H9 (cell line): ENCODE results near the gene EXOC2. TPM values are rescaled to one million over a fixed set of nuclear protein-coding genes. Genes with fewer than 3 reads are reported as not detected.

ENCODE experiments used
- DNase-seq: peaks from one replicate; pipeline ENCODE4 v3.0.0-alpha.2; 2017
- H2AFZ ChIP-seq: one replicate; pipeline ENCODE4 v1.6.1; 2013; ENCODE audit warnings: mild to moderate bottlenecking, low read length, control low read depth, moderate library complexity
- H2AK5ac ChIP-seq: 2 replicates; pipeline ENCODE4 v1.6.1; 2013; ENCODE audit warnings: low read length, control low read depth, mixed read lengths; ENCODE audit not compliant: insufficient read length
- H2BK120ac ChIP-seq: one replicate; pipeline ENCODE4 v1.6.1; 2013; ENCODE audit warnings: low read depth, mild to moderate bottlenecking, low read length, control low read depth, inconsistent platforms; ENCODE audit not compliant: poor library complexity, severe bottlenecking
- H2BK12ac ChIP-seq: 2 replicates; pipeline ENCODE4 v1.6.1; 2013; ENCODE audit warnings: low read length, control low read depth, mixed read lengths, low read depth; ENCODE audit not compliant: insufficient read length
- H2BK15ac ChIP-seq: 2 replicates; pipeline ENCODE4 v1.6.1; 2013; ENCODE audit warnings: low read depth, low read length, control low read depth
- H2BK20ac ChIP-seq: one replicate; pipeline ENCODE4 v1.6.1; 2013; ENCODE audit warnings: low read depth, mild to moderate bottlenecking, low read length, control low read depth, inconsistent platforms; ENCODE audit not compliant: poor library complexity, severe bottlenecking
- H2BK5ac ChIP-seq: 2 replicates; pipeline ENCODE4 v1.6.1; 2013; ENCODE audit warnings: low read length, control low read depth, mixed read lengths; ENCODE audit not compliant: insufficient read length
- H3K14ac ChIP-seq: 2 replicates; pipeline ENCODE4 v1.6.1; 2013; ENCODE audit warnings: low read length, control low read depth; ENCODE audit not compliant: insufficient read depth
- H3K18ac ChIP-seq: 2 replicates; pipeline ENCODE4 v1.6.1; 2013; ENCODE audit warnings: low read depth, mild to moderate bottlenecking, mixed read lengths, low read length, control low read depth; ENCODE audit not compliant: insufficient read length
- H3K23ac ChIP-seq: 2 replicates; pipeline ENCODE4 v1.6.1; 2013; ENCODE audit warnings: low read length, control low read depth, mixed read lengths, low read depth; ENCODE audit not compliant: insufficient read length
- H3K23me2 ChIP-seq: 2 replicates; pipeline ENCODE4 v1.6.1; 2013; ENCODE audit warnings: low read depth, mild to moderate bottlenecking, mixed read lengths, low read length, control low read depth; ENCODE audit not compliant: insufficient read length, poor library complexity, severe bottlenecking
- H3K27ac ChIP-seq: 2 replicates; pipeline ENCODE4 v1.5.1; 2013; ENCODE audit warnings: low read length, control low read depth, mixed read lengths, low read depth; ENCODE audit not compliant: insufficient read length
- H3K27me3 ChIP-seq: 2 replicates; pipeline ENCODE4 v1.6.1; 2013; ENCODE audit warnings: low read length, control low read depth, inconsistent platforms; ENCODE audit not compliant: insufficient read depth
- H3K4ac ChIP-seq: 2 replicates; pipeline ENCODE4 v1.6.1; 2013; ENCODE audit warnings: low read depth, mild to moderate bottlenecking, control low read depth, inconsistent platforms, low read length, moderate library complexity
- H3K4me1 ChIP-seq: 2 replicates; pipeline ENCODE4 v1.6.1; 2013; ENCODE audit warnings: low read length, control low read depth, inconsistent platforms; ENCODE audit not compliant: insufficient read depth
- H3K4me2 ChIP-seq: 2 replicates; pipeline ENCODE4 v1.6.1; 2013; ENCODE audit warnings: low read length, control low read depth, mixed read lengths; ENCODE audit not compliant: insufficient read length, insufficient read depth
- H3K56ac ChIP-seq: 2 replicates; pipeline ENCODE4 v1.6.1; 2013; ENCODE audit warnings: low read depth, mild to moderate bottlenecking, mixed read lengths, low read length, control low read depth; ENCODE audit not compliant: insufficient read length
- H3K79me1 ChIP-seq: 2 replicates; pipeline ENCODE4 v1.6.1; 2013; ENCODE audit warnings: low read depth, mild to moderate bottlenecking, moderate library complexity, low read length, control low read depth, inconsistent platforms; ENCODE audit not compliant: insufficient read depth, poor library complexity, severe bottlenecking
- H3K79me2 ChIP-seq: 2 replicates; pipeline ENCODE4 v1.6.1; 2013; ENCODE audit warnings: low read length, control low read depth, inconsistent platforms; ENCODE audit not compliant: insufficient read depth
- H3K9ac ChIP-seq: 2 replicates; pipeline ENCODE4 v1.6.1; 2013; ENCODE audit warnings: low read length, control low read depth, mixed read lengths; ENCODE audit not compliant: insufficient read length; ENCODE audit errors: extremely low read depth
- H3K9me3 ChIP-seq: one replicate; pipeline ENCODE4 v1.6.1; 2013; ENCODE audit warnings: low read depth, low read length, inconsistent platforms; ENCODE audit not compliant: control insufficient read depth
- H3T11ph ChIP-seq: one replicate; pipeline ENCODE4 v1.6.1; 2013; ENCODE audit warnings: mild to moderate bottlenecking, low read length, control low read depth, inconsistent platforms
- H4K20me1 ChIP-seq: one replicate; pipeline ENCODE4 v1.6.1; 2013; ENCODE audit not compliant: control insufficient read depth, insufficient read length, insufficient read depth
- H4K5ac ChIP-seq: 2 replicates; pipeline ENCODE4 v1.6.1; 2013; ENCODE audit warnings: low read depth, mild to moderate bottlenecking, mixed read lengths, low read length, control low read depth; ENCODE audit not compliant: insufficient read length
- H4K8ac ChIP-seq: replicated peaks from 2 replicates; pipeline ENCODE4 v1.6.1; 2013; ENCODE audit warnings: low read length, control low read depth, mixed read lengths, low read depth; ENCODE audit not compliant: insufficient read length
- H4K91ac ChIP-seq: 2 replicates; pipeline ENCODE4 v1.6.1; 2013; ENCODE audit warnings: low read depth, mild to moderate bottlenecking, moderate library complexity, mixed read lengths, low read length, control low read depth; ENCODE audit not compliant: insufficient read length
- H3K27ac Mint-ChIP-seq, 3 experiments: 2 replicates in 2 of 3; 3 replicates in 1 of 3; pipeline ENCODE4 v1.8.0; 2020 to 2021; ENCODE audit warnings: mixed read lengths in 3 of 3, mild to moderate bottlenecking in 1 of 3, moderate library complexity in 1 of 3
- H3K27me3 Mint-ChIP-seq: 2 replicates; pipeline ENCODE4 v1.8.0; 2021; ENCODE audit warnings: low read depth, mild to moderate bottlenecking, moderate library complexity, mixed read lengths
- H3K36me3 Mint-ChIP-seq, 3 experiments: 2 replicates in 2 of 3; 3 replicates in 1 of 3; pipeline ENCODE4 v1.8.0; 2020 to 2021; ENCODE audit warnings: low read depth in 3 of 3, mixed read lengths in 3 of 3; ENCODE audit not compliant: insufficient read depth in 1 of 3
- H3K4me1 Mint-ChIP-seq, 2 experiments: 2 replicates each; pipeline ENCODE4 v1.8.0; 2020; ENCODE audit warnings: mixed read lengths in 2 of 2
- H3K4me3 Mint-ChIP-seq, 2 experiments: 2 replicates in 1 of 2; 3 replicates in 1 of 2; pipeline ENCODE4 v1.8.0; 2020 to 2021; ENCODE audit warnings: mild to moderate bottlenecking in 2 of 2, mixed read lengths in 2 of 2, moderate library complexity in 1 of 2
- H3K9me3 Mint-ChIP-seq, 2 experiments: 2 replicates in 1 of 2; 3 replicates in 1 of 2; pipeline ENCODE4 v1.8.0; 2020; ENCODE audit warnings: mild to moderate bottlenecking in 2 of 2, mixed read lengths in 2 of 2, moderate library complexity in 1 of 2
- CTCF ChIP-seq: fragments of 200-600 bp; sonication (generic); conservative IDR thresholded peaks from 3 replicates; pipeline ENCODE4 v1.8.0; 2021; ENCODE audit warnings: antibody characterized with exemption, mild to moderate bottlenecking
- WGBS: extraction: QIAGEN DNeasy Blood & Tissue Kit; methylation state at CpG from one replicate; pipeline ENCODE4 v1.1.7; 2013; ENCODE audit warnings: missing lambda C conversion rate, low lambda C conversion rate, mixed read lengths; ENCODE audit not compliant: insufficient read length; ENCODE audit errors: extremely low coverage; 5-methylcytosine and 5-hydroxymethylcytosine counted together
- total RNA-seq: library from RNA; stranded (reverse); gene quantifications from 2 replicates; pipeline ENCODE4 v1.2.1, GENCODE V29; 2021

EXOC2 gene
- total RNA-seq, 1 experiment from 2014 or later = 29.9 TPM

GRCh38 chr6:497258-497657 lies 195.7 kb downstream of the EXOC2 start:
- Histone ChIP-seq H3K4ac (no peak overlapping the region), H3T11ph (no peak overlapping the region), H3K23me2 (no peaks in the 10 kb centered on the region), H4K91ac (no peak overlapping the region), H3K79me1 (no peaks in the 10 kb centered on the region), H2BK12ac (no peak overlapping the region), H2BK20ac (no peak overlapping the region), H3K18ac (no peak overlapping the region), H3K9me3 (no peaks in the 10 kb centered on the region), H2BK15ac (no peak overlapping the region), H3K79me2 (no peaks in the 10 kb centered on the region), H4K5ac (no peak overlapping the region), H3K23ac (no peak overlapping the region), H4K20me1 (no peaks in the 10 kb centered on the region), H4K8ac (no peak overlapping the region), H2AFZ (no peak overlapping the region), H3K4me2 (no peak overlapping the region), H3K27ac (no peak overlapping the region), H3K4me1 (no peaks in the 10 kb centered on the region), H3K56ac (no peak overlapping the region), H2AK5ac (no peak overlapping the region), H2BK120ac (no peak overlapping the region), H3K9ac (no peak overlapping the region), H3K27me3 (no peaks in the 10 kb centered on the region), H3K14ac (no peak overlapping the region), H2BK5ac (no peak overlapping the region)
- Mint-ChIP-seq H3K36me3 (peaks cover 22 to 28% (median 26%) of the 10 kb centered on the region in 3 experiments; a peak in 6 of 7 replicates), H3K27me3 (no peaks in the 10 kb centered on the region), H3K4me1 (peaks cover 0 to 2% of the 10 kb centered on the region in 2 experiments; a peak in 1 of 4 replicates), H3K9me3 (no peaks in the 10 kb centered on the region), H3K27ac (no peak overlapping the region), H3K4me3 (no peak overlapping the region)
- no peak for DNase-seq
- no CpG with 5 or more reads among the region's 2 CpGs for WGBS
- TF ChIP-seq CTCF = no peak
